NCI-H2029 (cell line): ENCODE data around the gene ADGRD2.

Experiments used
- DNase-seq: peaks from one replicate; lab custom pipeline; 2025; lab: John Stamatoyannopoulos, UW

ADGRD2 gene

GRCh38 chr9:124457079-124457886, 7.0 kb downstream of the ADGRD2 start:
- no peak for DNase-seq

- DNase-seq, result no peak
Measured at GRCh38 chr9:124457887-124458431, 7.7 kb downstream of the ADGRD2 start.

DNA sequence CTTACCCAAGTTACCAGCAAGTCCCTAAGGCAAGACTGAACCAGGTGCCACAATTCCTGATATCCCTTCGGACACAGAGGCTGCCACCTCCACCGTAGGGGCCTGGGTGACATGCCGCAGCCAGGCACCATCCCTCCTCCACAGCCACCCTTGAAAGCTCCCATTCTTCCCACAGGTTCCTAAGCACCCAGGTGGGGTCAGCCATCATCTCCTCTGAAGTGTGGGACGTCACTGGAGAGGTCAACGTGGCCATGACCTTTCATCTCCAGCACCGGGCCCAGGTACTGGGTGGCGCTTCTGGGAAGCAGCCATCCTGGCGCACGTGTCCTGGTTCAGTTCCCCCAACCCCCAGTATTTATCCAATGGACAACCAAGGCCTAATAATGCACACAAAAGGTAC, 8.2 kb downstream of the ADGRD2 start:
- DNase-seq, result no peak

- DNase-seq, result no peak
Measured at GRCh38 chr9:124462739-124463138, 12.5 kb downstream of the ADGRD2 start.

GRCh38 chr9:124465736-124466135, 15.5 kb downstream of the ADGRD2 start:
- no peak for DNase-seq

DNA sequence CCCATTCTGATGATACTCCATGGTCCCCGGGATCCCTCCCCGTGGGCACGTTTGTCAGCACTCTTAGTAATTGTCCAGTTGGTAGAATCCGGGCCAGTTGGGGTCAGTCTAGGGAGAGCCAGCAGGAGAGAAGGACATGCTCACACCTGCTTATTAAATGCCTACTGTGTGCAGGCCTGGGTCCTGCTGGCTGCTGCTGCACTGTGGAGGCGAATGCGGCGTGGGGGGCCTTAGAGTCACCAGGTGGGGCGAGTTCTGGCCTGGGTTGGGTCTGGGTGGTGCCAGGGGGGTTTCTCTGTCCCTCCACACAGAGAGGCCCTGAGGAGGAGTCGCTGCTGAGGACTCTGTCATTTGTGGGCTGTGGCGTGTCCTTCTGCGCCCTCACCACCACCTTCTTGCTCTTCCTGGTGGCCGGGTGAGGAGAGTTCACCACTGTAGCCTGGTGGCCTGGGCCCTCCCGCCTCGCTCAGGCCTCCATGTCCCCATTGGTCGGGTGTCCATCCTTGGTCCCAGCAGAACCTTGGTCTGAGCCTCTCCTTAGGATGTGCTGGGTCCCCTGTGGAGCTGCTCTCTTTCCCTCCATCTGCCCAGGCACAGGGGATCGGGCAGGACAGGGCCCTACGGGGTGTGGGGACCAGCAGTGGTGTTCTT, 17.3 kb downstream of the ADGRD2 start:
- no peak for DNase-seq

DNA sequence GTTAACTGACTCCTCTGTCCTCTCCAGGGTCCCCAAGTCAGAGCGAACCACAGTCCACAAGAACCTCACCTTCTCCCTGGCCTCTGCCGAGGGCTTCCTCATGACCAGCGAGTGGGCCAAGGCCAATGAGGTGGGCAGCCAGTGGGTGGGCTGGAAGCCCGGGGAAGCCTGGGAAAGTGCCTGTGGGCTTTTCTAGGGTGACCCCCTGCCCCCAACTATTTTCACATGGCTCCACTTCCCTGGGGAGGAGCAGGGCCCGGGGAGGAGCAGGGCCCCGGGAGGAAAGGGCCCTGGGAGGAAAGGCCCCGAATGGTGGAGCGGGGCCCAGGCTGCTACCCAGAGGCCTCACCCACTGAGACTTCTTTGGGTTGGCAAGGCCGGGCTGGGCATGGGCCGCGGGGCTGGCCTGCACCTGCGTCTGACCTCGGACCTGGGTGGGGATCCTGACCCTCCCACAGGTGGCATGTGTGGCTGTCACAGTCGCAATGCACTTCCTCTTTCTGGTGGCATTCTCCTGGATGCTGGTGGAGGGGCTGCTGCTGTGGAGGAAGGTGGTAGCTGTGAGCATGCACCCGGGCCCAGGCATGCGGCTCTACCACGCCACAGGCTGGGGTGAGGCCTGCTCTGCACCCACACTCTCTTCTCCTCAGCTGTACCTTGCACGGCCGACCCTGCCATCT, 17.9 kb downstream of the ADGRD2 start:
- no peak for DNase-seq

GRCh38 chr9:124469011-124469832, 19.0 kb downstream of the ADGRD2 start:
- no peak for DNase-seq

- no peak for DNase-seq
Measured at GRCh38 chr9:124470306-124470705, 20.1 kb downstream of the ADGRD2 start.

DNA sequence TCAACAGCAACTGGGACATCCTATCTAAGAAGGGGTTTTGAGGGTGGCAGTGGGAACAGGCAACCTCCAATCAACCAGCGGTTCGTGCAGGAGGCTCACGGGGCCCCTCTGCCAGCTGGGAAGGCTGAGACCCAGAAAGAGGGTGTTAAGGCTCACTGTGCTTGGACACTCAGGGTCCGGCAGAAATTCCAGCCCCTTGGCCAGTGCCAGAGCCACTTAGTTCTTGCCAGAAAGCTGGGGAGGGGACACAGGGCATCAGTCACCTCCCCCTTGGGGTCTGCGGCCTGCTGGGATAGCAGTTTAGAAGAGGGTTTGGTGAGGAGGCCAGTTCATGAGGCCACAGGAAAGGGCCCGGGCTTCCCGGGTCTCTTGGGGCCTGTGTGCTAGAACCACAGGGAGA, 20.5 kb downstream of the ADGRD2 start:
- DNase-seq, result no peak

DNA sequence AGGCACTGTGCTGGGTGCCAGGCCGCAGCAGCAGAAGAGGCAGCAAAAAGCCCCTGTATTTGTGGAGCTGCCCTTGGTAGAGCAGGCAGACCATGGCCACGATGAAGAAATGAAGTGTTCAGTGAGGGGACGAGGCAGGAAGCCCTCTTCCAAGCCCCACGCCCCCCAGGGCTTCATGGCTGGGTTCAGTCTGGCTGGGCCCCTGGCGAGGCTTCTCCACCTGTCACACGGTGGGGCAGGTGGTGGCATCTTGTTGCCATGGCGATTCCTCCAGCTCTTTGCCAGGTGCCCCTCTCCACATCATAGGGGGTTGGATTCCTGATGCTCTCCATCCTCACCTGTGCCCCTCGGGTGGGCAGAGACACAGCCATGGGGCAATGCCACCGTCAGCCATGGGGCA, 21.5 kb downstream of the ADGRD2 start:
- no peak for DNase-seq

GRCh38 chr9:124472770-124473169, 22.5 kb downstream of the ADGRD2 start:
- no peak for DNase-seq

DNA sequence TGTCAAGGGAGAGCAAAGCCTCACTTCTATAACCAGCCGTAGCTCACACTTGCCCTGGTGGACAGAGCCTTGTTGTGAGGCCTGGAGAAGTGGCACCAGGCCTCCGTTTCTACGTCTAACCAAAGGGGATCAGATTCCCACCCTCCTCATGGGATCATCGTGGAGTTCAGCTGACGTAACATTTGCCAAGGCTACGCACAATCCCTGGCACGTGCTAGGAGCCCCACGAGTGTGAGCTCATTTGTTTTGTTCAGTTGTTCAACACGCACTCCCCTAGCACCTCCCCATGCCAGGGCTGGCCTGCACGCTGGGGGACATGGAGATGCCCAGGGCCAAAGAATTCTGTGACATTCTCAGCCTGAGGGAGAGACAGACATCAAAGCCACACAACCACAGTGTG, 23.1 kb downstream of the ADGRD2 start:
- DNase-seq, result no peak

GRCh38 chr9:124474151-124474550, 23.9 kb downstream of the ADGRD2 start:
- DNase-seq, result no peak

DNA sequence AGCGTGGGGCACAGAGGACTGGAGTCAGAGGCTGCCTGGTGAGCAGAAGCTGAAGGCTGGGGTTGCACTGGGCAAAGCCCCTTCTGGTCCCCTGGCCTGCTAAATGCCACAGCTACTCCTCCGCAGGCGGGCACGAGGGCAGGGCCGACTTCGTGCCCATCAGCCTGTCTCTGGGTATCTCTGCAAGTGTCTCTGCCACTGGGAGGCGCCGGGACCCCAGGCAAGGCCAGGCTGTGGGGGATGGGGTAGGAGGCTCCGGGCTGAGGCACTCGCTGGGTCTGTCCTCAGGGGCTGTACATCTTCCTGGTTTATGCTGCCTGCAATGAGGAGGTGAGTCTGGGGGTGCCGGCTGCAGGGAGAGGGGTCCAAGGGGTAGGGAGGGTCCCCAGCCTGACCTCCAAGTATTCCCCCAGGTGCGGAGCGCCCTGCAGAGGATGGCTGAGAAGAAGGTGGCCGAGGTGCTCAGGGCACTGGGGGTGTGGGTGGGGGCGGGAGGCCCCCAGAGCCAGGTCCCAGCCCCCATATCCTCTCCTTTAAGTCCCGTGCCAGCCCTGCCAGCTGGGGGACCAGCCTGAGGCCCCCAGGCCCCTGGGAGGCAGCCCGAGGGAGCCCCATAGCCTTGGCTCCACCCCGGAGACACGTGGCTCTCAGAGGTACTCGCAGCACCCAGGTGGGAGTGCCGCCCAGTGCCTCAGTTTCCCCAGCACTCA, 25.1 kb downstream of the ADGRD2 start:
- DNase-seq, result no peak

DNA sequence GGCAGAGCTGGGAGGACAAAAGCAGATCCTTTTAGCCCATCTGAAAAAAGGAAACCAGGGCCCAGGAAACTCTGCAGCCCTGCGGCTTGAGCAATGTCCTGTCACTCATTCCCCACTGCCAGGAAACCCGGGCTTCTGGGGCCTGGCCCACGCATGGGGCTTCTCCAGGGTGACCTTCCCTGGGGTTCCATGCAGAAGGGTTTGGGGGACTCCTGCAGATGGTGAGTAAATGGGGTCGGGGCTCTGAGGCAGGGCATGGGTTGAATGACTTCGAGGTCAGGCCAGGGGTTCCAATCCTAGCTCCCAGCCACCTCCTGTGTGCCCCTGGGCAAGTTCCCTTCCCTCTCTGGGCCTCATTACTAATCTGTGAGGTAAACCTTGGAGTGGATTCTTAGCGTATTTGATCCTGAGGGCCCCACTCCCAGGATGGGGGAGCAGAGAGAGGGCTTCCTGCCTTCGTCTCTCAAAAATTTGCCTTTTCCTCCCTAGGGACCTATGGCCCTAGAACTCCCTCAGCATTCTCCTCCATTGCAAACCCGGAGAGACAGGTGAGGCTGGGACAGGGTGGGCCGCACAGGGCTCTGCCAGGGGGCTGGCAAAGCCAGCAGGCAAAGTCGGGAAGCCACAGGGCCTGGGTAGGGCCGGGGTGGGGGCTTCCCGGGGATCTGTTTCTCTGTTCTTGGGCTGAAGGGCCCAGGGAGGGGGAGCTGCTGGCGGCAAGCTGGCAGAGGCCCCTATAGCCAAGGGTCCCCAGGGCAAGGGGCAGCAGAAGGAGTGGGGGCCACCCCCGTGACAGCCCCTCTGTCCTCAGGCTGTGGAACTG, 25.8 kb downstream of the ADGRD2 start:
- DNase-seq, result no peak

DNA sequence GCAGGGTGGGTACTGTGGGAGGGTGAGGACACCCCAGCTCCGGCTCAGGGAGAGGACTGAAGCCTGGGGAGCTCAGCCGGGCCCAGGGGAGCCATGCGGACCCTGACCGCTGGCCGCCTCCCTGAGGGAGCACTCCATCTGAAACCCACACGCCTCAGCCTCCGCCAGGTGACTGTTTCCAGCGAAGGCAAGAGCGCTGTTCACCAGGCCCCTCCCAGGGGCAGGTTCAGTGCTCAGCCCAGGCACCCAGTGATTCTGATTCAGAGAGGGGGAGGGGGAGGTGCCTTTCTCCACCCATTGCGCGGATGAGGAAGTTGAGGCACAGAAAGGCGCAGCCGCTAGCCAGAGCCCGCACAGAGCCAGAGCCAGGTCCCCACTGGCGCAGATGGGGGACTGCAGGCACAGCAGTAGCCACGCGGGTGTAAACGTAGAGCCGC, 27.0 kb downstream of the ADGRD2 start:
- peak; percentile 35 for DNase-seq

GRCh38 chr9:124477648-124478285, 27.5 kb downstream of the ADGRD2 start:
- peak; percentile 44 for DNase-seq

DNA sequence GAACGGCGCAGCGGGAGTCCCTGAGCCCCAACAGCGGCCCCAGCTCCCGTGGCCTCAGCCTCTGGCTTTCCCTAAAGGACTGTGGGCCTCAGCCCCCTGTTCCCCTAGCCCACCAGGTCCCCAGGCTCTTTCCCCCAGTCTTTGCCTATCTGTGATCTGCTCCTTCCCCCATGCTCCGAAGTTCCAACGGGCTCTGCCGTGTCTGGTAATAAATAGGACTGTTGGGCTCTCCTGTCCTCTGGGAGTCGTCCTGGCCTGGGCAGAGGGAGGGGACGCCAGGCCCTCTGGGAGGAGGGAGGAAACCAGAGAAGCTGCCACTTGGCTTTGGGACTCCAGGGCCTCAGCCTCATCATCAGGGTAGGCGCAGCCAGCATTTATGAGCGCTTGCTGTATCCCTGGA, 28.1 kb downstream of the ADGRD2 start:
- peak; percentile 6 for DNase-seq

- no peak for DNase-seq
Measured at GRCh38 chr9:124479371-124479770, 29.1 kb downstream of the ADGRD2 start.
